Inflammatory macrophage (primary cell): Measurements from ENCODE around the gene VILL.

Experiments used
- DNase-seq, 2 donors: peaks; one replicate each; pipeline ENCODE4 v3.0.0-alpha.2; 2020 to 2022

The VILL gene

GRCh38 chr3:38000965-38001455 lies 10.4 kb downstream of the VILL start:
- no peak for DNase-seq

- DNase-seq: no peak
Measured at GRCh38 chr3:38001456-38002081, 11.0 kb downstream of the VILL start.

- no peak for DNase-seq
Measured at GRCh38 chr3:38002291-38002876, 11.8 kb downstream of the VILL start.

GRCh38 chr3:38002940-38003339 lies 12.4 kb downstream of the VILL start:
- DNase-seq: no peak

- DNase-seq: peak; percentile 41 to 59
Measured at GRCh38 chr3:38003371-38003816, 12.8 kb downstream of the VILL start.

GRCh38 chr3:38003817-38004414 lies 13.3 kb downstream of the VILL start:
- no peak for DNase-seq

- peak; percentile 57 to 68 for DNase-seq
Measured at GRCh38 chr3:38004415-38005075, 14.0 kb downstream of the VILL start.

GRCh38 chr3:38005076-38006020 lies 14.8 kb downstream of the VILL start:
- no peak for DNase-seq

- DNase-seq: no peak
Measured at GRCh38 chr3:38006031-38006430, 15.4 kb downstream of the VILL start.

- DNase-seq: no peak
Measured at GRCh38 chr3:38006445-38006995, 15.9 kb downstream of the VILL start.

GRCh38 chr3:38007754-38008090 lies 17.1 kb downstream of the VILL start:
- DNase-seq: no peak

- DNase-seq: no peak
Measured at GRCh38 chr3:38008191-38008701, 17.7 kb downstream of the VILL start.

- DNase-seq: no peak
Measured at GRCh38 chr3:38008971-38009580, 18.5 kb downstream of the VILL start.

- DNase-seq: no peak
Measured at GRCh38 chr3:38009807-38010591, 19.4 kb downstream of the VILL start.

GRCh38 chr3:38011111-38011510 lies 20.5 kb downstream of the VILL start:
- no peak for DNase-seq

- no peak for DNase-seq
Measured at GRCh38 chr3:38015485-38015884, 24.9 kb downstream of the VILL start.

GRCh38 chr3:38015984-38016383 lies 25.4 kb downstream of the VILL start:
- no peak for DNase-seq

GRCh38 chr3:38016410-38016809 lies 25.8 kb downstream of the VILL start:
- DNase-seq: no peak

GRCh38 chr3:38016847-38017444 lies 26.4 kb downstream of the VILL start:
- no peak for DNase-seq
